Progenitor cell of endocrine pancreas (in vitro differentiated cells): ENCODE measurements around the gene ARL5B. TPM values are rescaled to one million over a fixed set of nuclear protein-coding genes. Genes with fewer than 3 reads are reported as not detected.
A peak's percentile ranks its signal among the peaks of the same experiment; 100 is the strongest.

ENCODE experiments used
- DNase-seq: peaks from one replicate; pipeline ENCODE4 v3.0.0; 2021; ENCODE audit warnings: low spot score; ENCODE audit not compliant: unreplicated experiment
- H3K27ac Mint-ChIP-seq: 2 replicates; pipeline ENCODE4 v1.8.0; 2021; ENCODE audit warnings: mild to moderate bottlenecking, moderate library complexity, mixed read lengths
- H3K27me3 Mint-ChIP-seq: 2 replicates; pipeline ENCODE4 v1.8.0; 2021; ENCODE audit warnings: mixed read lengths
- H3K36me3 Mint-ChIP-seq: 2 replicates; pipeline ENCODE4 v1.8.0; 2022; ENCODE audit warnings: mixed read lengths; ENCODE audit not compliant: insufficient read depth
- H3K4me1 Mint-ChIP-seq: 2 replicates; pipeline ENCODE4 v1.8.0; 2021; ENCODE audit warnings: low read depth, mixed read lengths
- H3K4me3 Mint-ChIP-seq: 2 replicates; pipeline ENCODE4 v1.8.0; 2021; ENCODE audit warnings: low read depth, mild to moderate bottlenecking, moderate library complexity, mixed read lengths
- H3K9me3 Mint-ChIP-seq: 2 replicates; pipeline ENCODE4 v1.8.0; 2021; ENCODE audit warnings: low read depth, mixed read lengths
- CTCF ChIP-seq: fragments of 200-600 bp; sonication (generic); IDR thresholded peaks from one replicate; pipeline ENCODE4 v1.5.0; 2021; ENCODE audit warnings: antibody characterized with exemption, mild to moderate bottlenecking; ENCODE audit not compliant: unreplicated experiment
- total RNA-seq: library from RNA; stranded (reverse); gene quantifications from 2 replicates; pipeline ENCODE4 v1.2.1, GENCODE V29; 2021

ARL5B gene
- total RNA-seq, 1 donor from 2014 or later = 54.2 TPM

- Mint-ChIP-seq H3K36me3 (peaks cover 6% of the 10 kb centered on the region), H3K27ac (no peak overlapping the region), H3K4me1 (no peaks in the 10 kb centered on the region), H3K9me3 (no peaks in the 10 kb centered on the region), H3K27me3 (no peaks in the 10 kb centered on the region), H3K4me3 (no peak overlapping the region)
- no peak for TF ChIP-seq CTCF
- no peak for DNase-seq
Measured at GRCh38 chr10:18684953-18685352, 25.7 kb downstream of the ARL5B start.

GRCh38 chr10:18685555-18685954, 26.3 kb downstream of the ARL5B start:
- Mint-ChIP-seq H3K27me3 (no peaks in the 10 kb centered on the region), H3K9me3 (no peaks in the 10 kb centered on the region), H3K4me3 (no peak overlapping the region), H3K36me3 (peaks cover 6% of the 10 kb centered on the region), H3K4me1 (no peaks in the 10 kb centered on the region), H3K27ac (no peak overlapping the region)
- no peak for DNase-seq
- no peak for TF ChIP-seq CTCF

GRCh38 chr10:18687195-18687594, 28.0 kb downstream of the ARL5B start:
- Mint-ChIP-seq H3K27me3 (no peaks in the 10 kb centered on the region), H3K4me3 (no peak overlapping the region), H3K27ac (no peak overlapping the region), H3K4me1 (no peaks in the 10 kb centered on the region), H3K36me3 (peaks cover 6% of the 10 kb centered on the region), H3K9me3 (no peaks in the 10 kb centered on the region)
- no peak for TF ChIP-seq CTCF
- DNase-seq = no peak

GRCh38 chr10:18687706-18688105, 28.5 kb downstream of the ARL5B start:
- DNase-seq = no peak
- Mint-ChIP-seq H3K36me3 (peaks cover 4% of the 10 kb centered on the region), H3K27ac (no peak overlapping the region), H3K27me3 (no peaks in the 10 kb centered on the region), H3K4me1 (no peaks in the 10 kb centered on the region), H3K4me3 (no peak overlapping the region), H3K9me3 (no peaks in the 10 kb centered on the region)
- TF ChIP-seq CTCF = no peak

- no peak for DNase-seq
- no peaks in the 10 kb centered on the region for H3K36me3 Mint-ChIP-seq
- H3K9me3 Mint-ChIP-seq = no peaks in the 10 kb centered on the region
- H3K27ac Mint-ChIP-seq = no peak overlapping the region
- H3K4me3 Mint-ChIP-seq = no peak overlapping the region
- TF ChIP-seq CTCF = peak; percentile 61
- no peaks in the 10 kb centered on the region for H3K27me3 Mint-ChIP-seq
- H3K4me1 Mint-ChIP-seq = no peaks in the 10 kb centered on the region
Measured at GRCh38 chr10:18689498-18689897, 30.3 kb downstream of the ARL5B start.

GRCh38 chr10:18690541-18690940, 31.3 kb downstream of the ARL5B start:
- no peak overlapping the region for H3K4me3 Mint-ChIP-seq
- no peaks in the 10 kb centered on the region for H3K4me1 Mint-ChIP-seq
- H3K27me3 Mint-ChIP-seq = no peaks in the 10 kb centered on the region
- no peak for TF ChIP-seq CTCF
- H3K27ac Mint-ChIP-seq = no peak overlapping the region
- no peak for DNase-seq
- H3K9me3 Mint-ChIP-seq = no peaks in the 10 kb centered on the region
- H3K36me3 Mint-ChIP-seq = no peaks in the 10 kb centered on the region
